Left cardiac atrium (tissue), 4 donors: ENCODE results near the gene MEA1. TPM values are rescaled to one million over a fixed set of nuclear protein-coding genes. Genes with fewer than 3 reads are reported as not detected.
A peak's percentile ranks its signal among the peaks of the same experiment; 100 is the strongest.

Source experiments
- ATAC-seq, 2 donors: fragments of 200-7000 bp; cut with Tn5 transposase; one replicate each; pipeline ENCODE4 v1.9.1; 2020; ENCODE audit warnings: mild to moderate bottlenecking in 2 of 2, moderate library complexity in 2 of 2
- DNase-seq: peaks from one replicate; pipeline ENCODE4 v3.0.0-alpha.2; 2020
- intact Hi-C, 2 donors: fragments of 100-400 bp; cut with DNase I; formaldehyde crosslinking; loops; one replicate each; pipeline versions ENCODE4 v1.14.1 to v1.15.1; 2022 to 2023
- long read RNA-seq: library from polyadenylated mRNA; unstranded; transcript quantifications from one replicate; pipeline ENCODE4 v2.0.0, GENCODE V29; 2021
- total RNA-seq, 2 donors: library from RNA; stranded (reverse); fragmentation: NEBNext Ultra II Directional; extraction: Animal tissue kit (Norgen Biotek cat#: 25700); gene quantifications; one replicate each; pipeline ENCODE4 v1.2.1, GENCODE V29; 2021
- donor health status: DM: no; HTN: yes; CAD: no.
- donor health status: DM: no; HTN: yes; CAD: no; lungs with severe emphysema.
- donor health status: DM: yes; HTN: yes; CAD: no.
- donor health status: Dilated cardiomyopathy.

MEA1 gene
- 10 to 100 TPM; 31.9 to 37.6 TPM for total RNA-seq
- long read RNA-seq, partial matches to known transcripts = 0 of 3 reads
- long read RNA-seq, other reads (novel, unspliced or antisense) = 0 of 3 reads

DNA sequence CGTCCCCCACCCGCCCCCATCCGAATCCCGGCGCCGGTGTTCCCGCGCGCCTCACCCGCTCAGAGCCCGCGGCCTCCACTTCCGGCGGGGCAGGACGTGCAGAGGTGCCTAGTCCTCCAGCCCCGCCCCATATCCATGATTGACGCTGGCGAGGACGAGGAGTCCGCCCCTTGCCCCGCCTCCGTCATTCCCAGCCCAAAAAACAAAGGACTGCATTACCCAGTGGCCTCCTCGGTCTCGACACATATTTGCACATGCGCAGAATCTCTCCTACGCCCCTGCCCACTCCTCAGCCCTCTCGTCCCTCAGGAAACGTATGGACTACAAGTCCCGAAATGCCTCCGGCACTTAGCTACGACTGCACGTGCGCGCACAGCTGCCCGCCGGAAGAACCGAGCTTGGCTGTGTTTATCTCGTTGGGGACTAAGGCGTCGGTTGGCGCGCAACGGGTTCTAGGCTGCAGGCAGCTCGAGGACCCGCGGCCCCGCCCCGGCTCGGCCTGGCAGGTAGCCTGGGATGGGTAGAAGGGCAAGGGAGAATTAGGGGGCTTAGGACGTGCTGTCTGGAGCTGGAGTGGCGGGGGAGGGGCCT lies at the start of gene MEA1, which contains the start of gene KLHDC3:
Gene MEA1, minus strand, starts transcription at position 104 of the 591 bp plus-strand sequence. CDS start 133 bp downstream, outside the sequence.
Gene KLHDC3, plus strand, starts transcription at position 407 of the 591 bp plus-strand sequence. CDS start 2,944 bp downstream, outside the sequence.
- peak; percentile 99 for DNase-seq
- intact Hi-C loops = no loop called here
- peak; percentile 97 to 98 for ATAC-seq

GRCh38 chr6:43062818-43063217 lies 49.1 kb upstream of the MEA1 start:
- no peak for DNase-seq
- intact Hi-C loops = no loop called here
- ATAC-seq = no peak

DNA sequence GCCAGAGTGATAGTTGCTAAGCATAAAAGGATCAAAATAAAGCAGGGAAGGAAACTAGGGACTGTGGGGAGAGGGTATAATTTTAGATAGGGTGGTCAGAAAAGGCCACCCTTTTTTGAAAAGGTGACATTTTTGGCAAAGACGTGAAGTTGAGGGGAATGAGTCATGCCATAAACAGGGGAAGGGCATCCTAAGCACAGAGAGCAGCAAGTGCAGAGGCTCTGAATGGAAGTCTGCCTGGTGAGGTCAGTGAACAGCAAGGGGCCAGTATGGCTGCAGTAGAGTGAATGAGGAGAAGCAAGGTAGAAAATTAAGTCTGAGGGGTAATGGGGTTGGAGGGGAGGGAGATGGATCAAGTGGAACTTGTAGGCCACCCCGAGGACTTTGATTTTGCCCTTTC lies 48.1 kb upstream of the MEA1 start:
- intact Hi-C loops = no loop called here
- DNase-seq (no peak), ATAC-seq (no peak)

GRCh38 chr6:43060755-43061633 lies 47.2 kb upstream of the MEA1 start:
- intact Hi-C loops = no loop called here
- no peak for ATAC-seq
- no peak for DNase-seq

DNA sequence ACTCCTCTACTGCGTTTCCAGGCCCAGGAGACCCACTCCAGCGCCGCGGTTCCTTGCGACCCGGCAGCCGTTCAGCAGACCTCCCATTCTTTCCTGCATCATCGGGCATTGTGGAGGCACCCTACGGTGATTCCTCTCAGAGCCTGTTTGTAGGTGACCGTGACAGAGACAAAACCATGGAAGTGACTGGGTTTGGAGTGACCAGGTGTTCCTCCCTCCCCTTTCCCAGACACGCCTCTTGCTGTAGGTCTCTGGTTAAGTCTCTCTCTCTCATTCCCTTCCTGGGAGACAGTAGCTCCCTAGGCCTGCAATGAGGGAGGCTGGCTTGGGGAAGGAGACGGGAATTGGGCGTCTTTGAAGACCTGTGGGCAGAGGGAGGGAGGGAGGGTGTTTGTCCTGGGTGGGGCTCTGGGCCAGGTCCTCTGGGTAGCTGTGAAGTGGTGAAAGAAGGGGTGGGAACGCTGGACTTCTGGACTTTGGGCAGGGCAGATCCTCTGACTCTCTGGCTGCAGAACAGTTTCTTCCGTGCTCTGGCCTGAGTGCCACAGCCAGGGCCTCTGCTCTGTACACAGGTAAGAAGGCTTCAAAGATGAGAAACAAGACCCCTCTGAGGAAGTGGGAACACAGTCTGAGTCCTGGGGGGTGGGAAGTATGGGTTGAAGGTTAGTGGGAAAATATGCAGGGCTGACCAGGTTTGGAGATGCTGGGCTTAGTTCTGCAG lies 46.4 kb upstream of the MEA1 start:
- intact Hi-C loops = no loop called here
- DNase-seq (no peak), ATAC-seq (peak; percentile 5 to 31)

DNA sequence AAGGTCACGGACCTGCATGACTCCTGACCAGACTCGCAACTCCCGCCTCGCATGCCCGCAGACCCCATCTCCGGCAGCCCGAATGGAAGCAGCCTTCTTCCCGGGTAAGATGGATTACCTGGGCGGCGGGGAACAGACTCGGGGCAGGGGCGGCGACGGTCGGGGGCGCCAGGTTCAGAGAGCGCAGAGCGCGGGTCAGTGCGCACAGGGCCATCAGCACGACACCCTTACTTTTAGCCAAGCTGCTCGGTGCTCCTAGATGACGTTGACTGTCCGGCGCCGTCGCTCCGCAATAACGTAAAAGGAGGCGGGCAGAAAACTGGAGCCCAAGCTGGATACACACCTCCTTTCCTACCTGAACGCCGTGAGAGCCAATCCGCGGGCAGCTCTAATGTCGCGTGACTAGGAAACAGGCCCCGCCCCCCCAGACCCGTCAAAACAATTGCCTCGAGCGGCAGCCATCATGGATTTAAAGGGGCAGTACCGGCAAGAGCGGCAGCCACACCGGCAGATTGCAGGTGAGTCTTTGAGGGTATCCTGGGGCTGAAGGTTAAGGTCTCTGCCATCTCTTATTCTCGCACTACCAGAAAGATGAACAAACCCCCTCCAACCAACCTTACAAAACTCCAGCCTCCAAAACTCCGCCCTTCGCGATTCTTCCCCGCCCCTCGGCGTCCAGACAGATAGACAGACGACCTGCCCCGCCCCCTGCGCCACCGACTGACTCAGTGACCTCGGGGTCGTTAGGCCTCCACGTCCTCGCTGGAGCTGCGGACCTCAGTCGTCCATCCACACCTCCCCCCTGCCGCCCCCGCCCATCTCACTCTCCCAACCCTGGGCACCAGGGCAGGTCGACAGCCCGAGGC lies 45.7 kb upstream of the MEA1 start, which contains the start of the genes KLC4 and MRPL2:
Gene KLC4, plus strand, starts transcription at position 464 of the 866 bp plus-strand sequence. CDS start 1,705 bp downstream, outside the sequence.
Gene MRPL2, minus strand, starts transcription at position 267 of the 866 bp plus-strand sequence. Its CDS starts 53 bp downstream, at position 214.
- intact Hi-C loops = no loop called here
- DNase-seq (peak; percentile 98), ATAC-seq (peak; percentile 97 to 98)

- ATAC-seq (no peak), DNase-seq (no peak)
- intact Hi-C loops = no loop called here
Measured at GRCh38 chr6:43058531-43058930, 44.8 kb upstream of the MEA1 start.

DNA sequence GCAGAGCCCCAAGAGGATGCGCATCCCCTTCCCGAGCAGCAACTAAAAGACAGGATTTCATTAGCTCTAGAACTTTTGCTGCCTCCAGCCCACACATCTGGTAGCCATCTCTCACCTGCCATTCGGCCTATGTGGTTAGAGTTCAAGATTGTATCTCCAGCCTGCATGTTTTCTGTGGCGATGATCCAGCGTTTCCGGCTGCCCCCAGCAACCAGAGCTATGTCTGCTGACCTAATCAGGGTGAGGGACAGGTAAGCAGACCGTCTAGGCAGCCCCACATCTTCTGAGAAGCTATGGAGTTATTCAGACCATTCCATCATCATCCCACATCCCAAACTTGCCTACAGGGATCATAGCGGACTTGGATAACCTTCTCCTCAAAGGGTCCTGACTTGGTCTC lies 42.2 kb upstream of the MEA1 start:
- DNase-seq = no peak
- intact Hi-C loops = no loop called here

GRCh38 chr6:43054206-43054943 lies 40.6 kb upstream of the MEA1 start:
- DNase-seq (no peak), ATAC-seq (no peak)
- intact Hi-C loops = loop anchor here in 1 of 2 donors (5.0 kb wide), 1 partner anchor 37 kb away; no protein-coding TSS in a partner anchor

More for the DNA sequence above, 42.2 kb upstream of the MEA1 start:
- ATAC-seq = no peak

GRCh38 chr6:43053545-43054205 lies 39.9 kb upstream of the MEA1 start, which contains the start of gene CUL7:
Gene CUL7, minus strand, starts transcription at chr6:43053851. Its CDS starts 1,063 bp downstream, at chr6:43052788.
- intact Hi-C loops = loop anchor here in 1 of 2 donors (5.0 kb wide), 1 partner anchor 36 kb away; no protein-coding TSS in a partner anchor
- DNase-seq (peak; percentile 97), ATAC-seq (peak; percentile 97 to 98)

- intact Hi-C loops = loop anchor here in 1 of 2 donors (5.0 kb wide), 1 partner anchor 36 kb away; no protein-coding TSS in a partner anchor
- DNase-seq = peak; percentile 53
- peak; percentile 33 to 37 for ATAC-seq
Measured at GRCh38 chr6:43052842-43053544, 39.2 kb upstream of the MEA1 start.

GRCh38 chr6:43052225-43052841 lies 38.6 kb upstream of the MEA1 start:
- ATAC-seq (no peak), DNase-seq (no peak)
- intact Hi-C loops = loop anchor here in 1 of 2 donors (5.0 kb wide), 1 partner anchor 35 kb away; no protein-coding TSS in a partner anchor

GRCh38 chr6:43050981-43051380 lies 37.2 kb upstream of the MEA1 start:
- intact Hi-C loops = loop anchor here in 1 of 2 donors (5.0 kb wide), 1 partner anchor 34 kb away; no protein-coding TSS in a partner anchor
- DNase-seq (no peak), ATAC-seq (no peak)

DNA sequence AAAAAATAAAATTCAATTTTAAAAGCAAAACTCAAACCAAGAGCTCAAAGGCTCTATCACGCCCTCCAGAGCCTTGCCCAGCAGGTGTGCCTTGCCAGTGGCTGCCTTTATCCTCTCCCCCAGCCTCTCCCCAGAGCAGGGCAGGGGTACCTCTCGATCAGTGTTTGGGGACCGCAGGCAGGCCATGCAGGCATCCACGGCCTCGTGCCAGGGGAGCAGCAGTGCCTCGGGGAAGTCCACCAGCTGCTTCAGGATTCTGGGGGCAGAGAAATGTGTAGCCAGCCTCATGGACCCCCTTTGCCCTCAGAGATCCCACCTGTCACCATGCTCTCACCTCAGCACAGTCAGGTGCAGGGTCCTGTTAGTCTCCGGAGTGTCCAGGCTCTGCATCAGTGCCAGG lies 34.3 kb upstream of the MEA1 start:
- DNase-seq (no peak), ATAC-seq (no peak)
- intact Hi-C loops = no loop called here

GRCh38 chr6:43045371-43045930 lies 31.7 kb upstream of the MEA1 start:
- DNase-seq (no peak), ATAC-seq (no peak)
- intact Hi-C loops = no loop called here
